Small intestine (tissue), 7 donors: ENCODE data around the gene ATP8A2. TPM values are rescaled to one million over a fixed set of nuclear protein-coding genes. Genes with fewer than 3 reads are reported as not detected.
A peak's percentile ranks its signal among the peaks of the same experiment; 100 is the strongest.

Experiments
- DNase-seq, 2 donors: peaks; one replicate each; pipeline versions ENCODE4 v3.0.0 to v3.0.0-alpha.2; 2013
- FAIRE-seq: peaks from 2 replicates; lab custom pipeline; 2012; peaks lifted over from hg19 to GRCh38; lab: Jason Lieb, UNC
- H3K27ac ChIP-seq, 3 donors: one replicate each; pipeline ENCODE4 v1.5.1; 2013; ENCODE audit warnings: low read length in 2 of 3, mild to moderate bottlenecking in 2 of 3, control low read depth in 1 of 3, inconsistent platforms in 1 of 3, low read depth in 1 of 3, moderate library complexity in 1 of 3
- H3K27me3 ChIP-seq, 3 donors: one replicate each; pipeline ENCODE4 v1.6.1; 2013; ENCODE audit warnings: low read length in 3 of 3, inconsistent platforms in 1 of 3; ENCODE audit not compliant: control insufficient read depth in 3 of 3, insufficient read depth in 3 of 3
- H3K36me3 ChIP-seq, 3 donors: one replicate each; pipeline ENCODE4 v1.6.1; 2013; ENCODE audit warnings: low read length in 3 of 3, inconsistent platforms in 1 of 3, low read depth in 1 of 3, mild to moderate bottlenecking in 1 of 3, moderate library complexity in 1 of 3; ENCODE audit not compliant: control insufficient read depth in 3 of 3, insufficient read depth in 2 of 3
- H3K4me1 ChIP-seq, 3 donors: one replicate each; pipeline ENCODE4 v1.6.1; 2013; ENCODE audit warnings: low read length in 2 of 3, inconsistent platforms in 1 of 3, low read depth in 1 of 3, mild to moderate bottlenecking in 1 of 3, moderate library complexity in 1 of 3; ENCODE audit not compliant: control insufficient read depth in 3 of 3, insufficient read depth in 2 of 3
- H3K4me3 ChIP-seq, 3 donors: one replicate each; pipeline ENCODE4 v1.5.1; 2013; ENCODE audit warnings: low read length in 3 of 3, control low read depth in 1 of 3, inconsistent platforms in 1 of 3, low read depth in 1 of 3, mild to moderate bottlenecking in 1 of 3, moderate library complexity in 1 of 3
- H3K9me3 ChIP-seq, 2 donors: one replicate each; pipeline ENCODE4 v1.6.1; 2013; ENCODE audit warnings: low read depth in 1 of 2, low read length in 1 of 2; ENCODE audit not compliant: control insufficient read depth in 2 of 2, insufficient read depth in 1 of 2
- WGBS, 3 donors: extraction: QIAGEN DNeasy Blood & Tissue Kit; methylation state at CpG; one replicate each; pipeline ENCODE4 v1.1.7; 2013; 5-methylcytosine and 5-hydroxymethylcytosine counted together
- polyA plus RNA-seq, 4 donors: library from polyadenylated mRNA; stranded (reverse) in 3 of 4; unstranded in 1 of 4; fragments of 200-250 nt in 3 of 4; fragments of 120-200 nt in 1 of 4; gene quantifications; one replicate each; pipeline versions ENCODE4 v1.2.1 to v1.2.3, GENCODE V29; 2013
- donor health status: healthy with polysubstance abuse.
- donor health status: control.
- donor health status: control.
- donor health status: Bipolar disorder and iron deficiency.
- donor health status: healthy.

ATP8A2 gene
- polyA plus RNA-seq, 4 donors: 0.72 to 0.79 TPM; not detected in 2

- Histone ChIP-seq H3K4me3 (no peak overlapping the region), H3K36me3 (no peaks in the 10 kb centered on the region), H3K9me3 (no peaks in the 10 kb centered on the region), H3K27ac (no peak overlapping the region), H3K4me1 (no peaks in the 10 kb centered on the region), H3K27me3 (no peaks in the 10 kb centered on the region)
- FAIRE-seq: no peak
- no peak for DNase-seq
- 78 to 83% (median 79%) methylated on average over 4 of the region's 4 CpGs for WGBS, 3 donors
Measured at GRCh38 chr13:25683056-25683455, 311.3 kb downstream of the ATP8A2 start.

GRCh38 chr13:25683662-25684370 lies 312.0 kb downstream of the ATP8A2 start:
- Histone ChIP-seq H3K27me3 (no peaks in the 10 kb centered on the region), H3K4me3 (no peak overlapping the region), H3K9me3 (no peaks in the 10 kb centered on the region), H3K36me3 (no peaks in the 10 kb centered on the region), H3K27ac (no peak overlapping the region), H3K4me1 (no peaks in the 10 kb centered on the region)
- DNase-seq (no peak), FAIRE-seq (peak; percentile 5)
- WGBS, 3 donors: 82 to 90% (median 89%) methylated on average over 6 of the region's 6 CpGs

GRCh38 chr13:25684491-25684890 lies 312.7 kb downstream of the ATP8A2 start:
- no peak for DNase-seq
- Histone ChIP-seq H3K36me3 (no peaks in the 10 kb centered on the region), H3K27ac (no peak overlapping the region), H3K4me1 (no peaks in the 10 kb centered on the region), H3K9me3 (no peaks in the 10 kb centered on the region), H3K4me3 (no peak overlapping the region), H3K27me3 (no peaks in the 10 kb centered on the region)
- 60 to 64% (median 62%) methylated on average over 4 of the region's 4 CpGs for WGBS, 3 donors
- no peak for FAIRE-seq

- WGBS, 3 donors: 80 to 88% (median 84%) methylated on average over 9 of the region's 9 CpGs
- FAIRE-seq: no peak
- peak; percentile 5 to 6 for DNase-seq
Measured at GRCh38 chr13:25686831-25687470, 315.2 kb downstream of the ATP8A2 start.

GRCh38 chr13:25687471-25688225 lies 315.9 kb downstream of the ATP8A2 start:
- Histone ChIP-seq H3K27ac (no peak overlapping the region), H3K4me3 (no peak overlapping the region), H3K4me1 (peaks cover 0 to 2% (median 0%) of the 10 kb centered on the region in 3 donors), H3K27me3 (no peaks in the 10 kb centered on the region), H3K36me3 (no peaks in the 10 kb centered on the region), H3K9me3 (no peaks in the 10 kb centered on the region)
- peak; percentile 8 to 11 for DNase-seq
- no peak for FAIRE-seq
- WGBS, 3 donors: 54 to 60% (median 59%) methylated on average over 9 of the region's 9 CpGs

More at GRCh38 chr13:25686831-25687470, 315.2 kb downstream of the ATP8A2 start:
- Histone ChIP-seq H3K27me3 (no peaks in the 10 kb centered on the region), H3K36me3 (no peaks in the 10 kb centered on the region), H3K4me3 (no peak overlapping the region), H3K9me3 (no peaks in the 10 kb centered on the region), H3K27ac (no peak overlapping the region), H3K4me1 (no peaks in the 10 kb centered on the region)

GRCh38 chr13:25688536-25688935 lies 316.8 kb downstream of the ATP8A2 start:
- H3K27me3 ChIP-seq: no peaks in the 10 kb centered on the region
- H3K4me3 ChIP-seq: no peak overlapping the region
- DNase-seq (no peak), FAIRE-seq (no peak)
- H3K36me3 ChIP-seq: no peaks in the 10 kb centered on the region
- 71 to 78% (median 74%) methylated on average over 5 of the region's 5 CpGs for WGBS, 3 donors
- peaks cover 0 to 2% (median 0%) of the 10 kb centered on the region in 3 donors for H3K4me1 ChIP-seq
- H3K9me3 ChIP-seq: no peaks in the 10 kb centered on the region
- H3K27ac ChIP-seq: no peak overlapping the region

GRCh38 chr13:25689539-25689938 lies 317.8 kb downstream of the ATP8A2 start:
- Histone ChIP-seq H3K9me3 (no peaks in the 10 kb centered on the region), H3K36me3 (no peaks in the 10 kb centered on the region), H3K4me1 (peaks cover 0 to 2% (median 0%) of the 10 kb centered on the region in 3 donors), H3K27me3 (peaks cover 0 to 2% (median 0%) of the 10 kb centered on the region in 3 donors), H3K4me3 (no peak overlapping the region), H3K27ac (no peak overlapping the region)
- DNase-seq (no peak), FAIRE-seq (no peak)
- 60 to 74% (median 65%) methylated on average over 2 of the region's 2 CpGs for WGBS, 3 donors

- Histone ChIP-seq H3K27me3 (peaks cover 0 to 2% (median 0%) of the 10 kb centered on the region in 3 donors), H3K4me3 (no peak overlapping the region), H3K36me3 (no peaks in the 10 kb centered on the region), H3K27ac (no peak overlapping the region), H3K4me1 (peaks cover 0 to 2% (median 0%) of the 10 kb centered on the region in 3 donors), H3K9me3 (no peaks in the 10 kb centered on the region)
- DNase-seq (no peak), FAIRE-seq (no peak)
- 75 to 91% (median 90%) methylated on average over 2 of the region's 2 CpGs for WGBS, 3 donors
Measured at GRCh38 chr13:25690582-25690981, 318.8 kb downstream of the ATP8A2 start.
